Measurements from ENCODE around the gene NUDT1.

The NUDT1 gene

GRCh38 chr7:2219136-2219535, 22.9 kb upstream of the NUDT1 start:
- H3K36me3 ChIP-seq (ENCODE audit: insufficient read depth), result peaks cover 12% of the 10 kb centered on the region; the same call in 1 of the 2 replicates
- H2AFZ ChIP-seq (ENCODE audit: low read depth), result no peak overlapping the region
- no peak for TF ChIP-seq CTCF (conservative IDR thresholded peaks at IDR 0.05; ENCODE audit: low read depth, low read length)
- H3K9ac ChIP-seq, result no peak overlapping the region
- H3K4me1 ChIP-seq (ENCODE audit: low read depth, poor library complexity, severe bottlenecking), result no peaks in the 10 kb centered on the region
- H3K4me3 ChIP-seq (IDR thresholded peaks at IDR 0.05; ENCODE audit: insufficient read depth, low read depth, low read length), result no peak overlapping the region
- H3K27me3 ChIP-seq (ENCODE audit: insufficient read depth, low read depth), result no peaks in the 10 kb centered on the region
- H3K27ac ChIP-seq, result no peak overlapping the region
- no peaks in the 10 kb centered on the region; the same call in 1 of the 2 replicates for H3K79me2 ChIP-seq (ENCODE audit: insufficient read depth, low read depth)
- no peaks in the 10 kb centered on the region for H4K20me1 ChIP-seq (ENCODE audit: insufficient read depth)
- no peak overlapping the region for H3K4me2 ChIP-seq

GRCh38 chr7:2219606-2220005, 22.4 kb upstream of the NUDT1 start:
- no peaks in the 10 kb centered on the region for H4K20me1 ChIP-seq (ENCODE audit: insufficient read depth)
- H3K4me1 ChIP-seq (ENCODE audit: low read depth, poor library complexity, severe bottlenecking), result no peaks in the 10 kb centered on the region
- H3K9ac ChIP-seq, result no peak overlapping the region
- no peak overlapping the region for H2AFZ ChIP-seq (ENCODE audit: low read depth)
- H3K36me3 ChIP-seq (ENCODE audit: insufficient read depth), result peaks cover 12% of the 10 kb centered on the region; the same call in 1 of the 2 replicates
- H3K27me3 ChIP-seq (ENCODE audit: insufficient read depth, low read depth), result no peaks in the 10 kb centered on the region
- no peak for TF ChIP-seq CTCF (conservative IDR thresholded peaks at IDR 0.05; ENCODE audit: low read depth, low read length)
- H3K4me2 ChIP-seq, result no peak overlapping the region
- no peak overlapping the region for H3K4me3 ChIP-seq (IDR thresholded peaks at IDR 0.05; ENCODE audit: insufficient read depth, low read depth, low read length)
- H3K79me2 ChIP-seq (ENCODE audit: insufficient read depth, low read depth), result no peaks in the 10 kb centered on the region; the same call in 1 of the 2 replicates
- H3K27ac ChIP-seq, result no peak overlapping the region

GRCh38 chr7:2220030-2220429, 22.0 kb upstream of the NUDT1 start:
- Histone ChIP-seq H3K4me1 (ENCODE audit: low read depth, poor library complexity, severe bottlenecking) (no peaks in the 10 kb centered on the region), H3K27me3 (ENCODE audit: insufficient read depth, low read depth) (no peaks in the 10 kb centered on the region), H3K36me3 (ENCODE audit: insufficient read depth) (peaks cover 12% of the 10 kb centered on the region; the same call in 1 of the 2 replicates)

GRCh38 chr7:2220506-2220905, 21.5 kb upstream of the NUDT1 start:
- peaks cover 12% of the 10 kb centered on the region; the same call in 1 of the 2 replicates for H3K36me3 ChIP-seq (ENCODE audit: insufficient read depth)
- H2AFZ ChIP-seq (ENCODE audit: low read depth), result no peak overlapping the region
- H3K79me2 ChIP-seq (ENCODE audit: insufficient read depth, low read depth), result no peaks in the 10 kb centered on the region; the same call in 1 of the 2 replicates
- TF ChIP-seq CTCF (conservative IDR thresholded peaks at IDR 0.05; ENCODE audit: low read depth, low read length), result no peak
- no peaks in the 10 kb centered on the region for H3K27me3 ChIP-seq (ENCODE audit: insufficient read depth, low read depth)
- no peaks in the 10 kb centered on the region for H4K20me1 ChIP-seq (ENCODE audit: insufficient read depth)
- no peak overlapping the region for H3K4me2 ChIP-seq
- H3K4me3 ChIP-seq (IDR thresholded peaks at IDR 0.05; ENCODE audit: insufficient read depth, low read depth, low read length), result no peak overlapping the region
- H3K9ac ChIP-seq, result no peak overlapping the region
- no peaks in the 10 kb centered on the region for H3K4me1 ChIP-seq (ENCODE audit: low read depth, poor library complexity, severe bottlenecking)
- H3K27ac ChIP-seq, result no peak overlapping the region

More at GRCh38 chr7:2220030-2220429, 22.0 kb upstream of the NUDT1 start:
- Histone ChIP-seq H2AFZ (ENCODE audit: low read depth) (no peak overlapping the region), H3K4me3 (IDR thresholded peaks at IDR 0.05; ENCODE audit: insufficient read depth, low read depth, low read length) (no peak overlapping the region), H3K79me2 (ENCODE audit: insufficient read depth, low read depth) (no peaks in the 10 kb centered on the region; the same call in 1 of the 2 replicates), H3K9ac (no peak overlapping the region), H3K27ac (no peak overlapping the region), H4K20me1 (ENCODE audit: insufficient read depth) (no peaks in the 10 kb centered on the region), H3K4me2 (no peak overlapping the region)
- TF ChIP-seq CTCF (conservative IDR thresholded peaks at IDR 0.05; ENCODE audit: low read depth, low read length), result no peak
